Ovary (tissue), 10 donors: ENCODE data around the gene ZBTB33. TPM values are rescaled to one million over a fixed set of nuclear protein-coding genes. Genes with fewer than 3 reads are reported as not detected.

ENCODE experiments used
- DNase-seq, 5 donors: peaks; one replicate each; pipeline ENCODE4 v3.0.0-alpha.2; 2019 to 2020
- H3K27ac ChIP-seq, 2 donors: fragments of 200-600 bp; one replicate each; pipeline versions ENCODE4 v1.5.1 to v1.8.0; 2019 to 2022
- H3K27me3 ChIP-seq: fragments of 200-600 bp; one replicate; pipeline ENCODE4 v1.8.0; 2022
- H3K36me3 ChIP-seq: fragments of 200-600 bp; sonication (generic); one replicate; pipeline ENCODE4 v1.5.1; 2019
- H3K4me1 ChIP-seq: one replicate; pipeline ENCODE4 v1.8.1; 2013; ENCODE audit warnings: mild to moderate bottlenecking, moderate library complexity; ENCODE audit not compliant: insufficient read depth
- H3K4me3 ChIP-seq: fragments of 200-600 bp; sonication (generic); one replicate; pipeline ENCODE4 v1.5.1; 2017
- H3K9me3 ChIP-seq, 2 donors: fragments of 200-600 bp in 1 of 2; sonication (generic) in 1 of 2; one replicate each; pipeline versions ENCODE4 v1.5.1 to v1.8.1; 2013 to 2019; ENCODE audit warnings: mild to moderate bottlenecking in 1 of 2, moderate library complexity in 1 of 2
- CTCF ChIP-seq, 3 donors: fragments of 450-650 bp in 2 of 3; fragments of 200-600 bp in 1 of 3; IDR thresholded peaks; one replicate each; pipeline versions ENCODE4 v1.5.1 to v1.8.0; 2016 to 2022; ENCODE audit warnings: antibody characterized with exemption in 3 of 3, mild to moderate bottlenecking in 1 of 3
- EP300 ChIP-seq: sonication (generic); formaldehyde crosslinking; IDR thresholded peaks from one replicate; pipeline ENCODE4 v1.6.1; 2017; ENCODE audit warnings: antibody characterized with exemption
- POLR2A ChIP-seq: fragments of 450-650 bp; IDR thresholded peaks from one replicate; pipeline ENCODE4 v1.6.1; 2017; ENCODE audit warnings: antibody characterized with exemption, mild to moderate bottlenecking, moderate library complexity
- WGBS, 3 donors: extraction: QIAGEN DNeasy Blood & Tissue Kit in 1 of 3; methylation state at CpG; one replicate each; pipeline versions ENCODE4 v1.1.5 to v1.1.7; 2013 to 2017; 5-methylcytosine and 5-hydroxymethylcytosine counted together
- intact Hi-C, 4 donors: fragments of 100-400 bp; cut with DNase I; formaldehyde crosslinking; loops; one replicate each; pipeline versions ENCODE4 v1.11.0 to v1.15.1; 2022 to 2023
- long read RNA-seq, 3 donors: library from polyadenylated mRNA in 2 of 3; unstranded in 2 of 3; transcript quantifications; one replicate each; pipeline ENCODE4 v2.0.0 and lab custom pipeline, GENCODE V29; 2021 to 2026
- polyA plus RNA-seq, 2 donors: library from polyadenylated mRNA; stranded (reverse); fragments of 200-250 nt in 1 of 2; fragments of 350-450 nt in 1 of 2; fragmentation: Illumina TruSeq in 1 of 2; extraction: RNeasy Lipid Tissue Mini Kit (QIAGEN cat#74804) in 1 of 2; gene quantifications; one replicate each; pipeline ENCODE4 v1.2.3, GENCODE V29; 2013 to 2014
- total RNA-seq, 7 donors: library from RNA; depleted of rRNA in 2 of 7; stranded (reverse); fragments of >200 nt in 2 of 7; fragmentation: NEBNext Ultra II Directional in 3 of 7; extraction: Animal tissue kit (Norgen Biotek cat#: 25700) in 3 of 7; gene quantifications; one replicate each; pipeline versions ENCODE4 v1.1.0 to v1.2.4, GENCODE V29; 2016 to 2023
- donor health status: DM: no; HTN: no; CAD: no; lungs with moderate emphysema.
- donor health status: DM: no; HTN: no; CAD: no.
- donor health status: Bipolar disorder and iron deficiency.
- donor health status: DM: yes; HTN: yes; CAD: no.
- donor health status: DM: no; HTN: no; CAD: no.
- donor health status: DM: yes; HTN: yes; CAD: no.

Gene ZBTB33
- total RNA-seq: 10 to 100 TPM; 14.2 to 20.0 (median 15.1) TPM
- 10 to 100 TPM in 1 of 2 donors, 1 to 10 TPM in 1; 6.6 to 10.7 TPM for polyA plus RNA-seq
- long read RNA-seq, donor 1, full-length matches to known transcripts: 1 of 1 reads
- long read RNA-seq, donor 1, partial matches to known transcripts: 0 of 1 reads
- long read RNA-seq, donor 1, other reads (novel, unspliced or antisense): 0 of 1 reads
- long read RNA-seq, donor 2, full-length matches to known transcripts: 23 of 23 reads
- long read RNA-seq, donor 2, partial matches to known transcripts: 0 of 23 reads
- long read RNA-seq, donor 2, other reads (novel, unspliced or antisense): 0 of 23 reads
- long read RNA-seq, donor 3, full-length matches to known transcripts: 23 of 26 reads
- long read RNA-seq, donor 3, partial matches to known transcripts: 0 of 26 reads
- long read RNA-seq, donor 3, other reads (novel, unspliced or antisense): 3 of 26 reads

- TF ChIP-seq POLR2A (peak; percentile 66), EP300 (no peak), CTCF (IDR thresholded peaks at IDR 0.05) (peak; percentile 43 to 82 (median 81))
- peaks cover 3% of the 10 kb centered on the region for H3K27me3 ChIP-seq
- peak; percentile 88 to 92 (median 91) for DNase-seq
- H3K27ac ChIP-seq: peak within 1 kb of the TSS; percentile 81 to 90
- intact Hi-C loops: no loop called here
- H3K36me3 ChIP-seq: no peaks in the 10 kb centered on the region
- no peaks in the 10 kb centered on the region for H3K9me3 ChIP-seq
- no peaks in the 10 kb centered on the region for H3K4me1 ChIP-seq
- 25 to 40% (median 33%) methylated on average over 75 of the region's 75 CpGs for WGBS, 3 donors
- H3K4me3 ChIP-seq: peak within 1 kb of the TSS; percentile 69
Measured at GRCh38 chrX:120250522-120251271, at the start of gene ZBTB33. ZBTB33 (plus strand) TSS chrX:120250812; CDS start chrX:120253416, 2,604 bp downstream.

- intact Hi-C loops: no loop called here
- H3K9me3 ChIP-seq: no peaks in the 10 kb centered on the region
- TF ChIP-seq POLR2A (no peak), EP300 (no peak), CTCF (IDR thresholded peaks at IDR 0.05) (no peak)
- WGBS, 3 donors: 73 to 83% (median 78%) methylated on average over 11 of the region's 11 CpGs
- no peaks in the 10 kb centered on the region for H3K36me3 ChIP-seq
- no peaks in the 10 kb centered on the region for H3K27me3 ChIP-seq
- DNase-seq: no peak
- no peaks in the 10 kb centered on the region for H3K4me1 ChIP-seq
- H3K27ac ChIP-seq: no peak overlapping the region
- no peak overlapping the region for H3K4me3 ChIP-seq
Measured at GRCh38 chrX:120200851-120201250, 49.8 kb upstream of the ZBTB33 start.

- intact Hi-C loops: no loop called here
- 52 to 61% (median 54%) methylated on average over 12 of the region's 12 CpGs for WGBS, 3 donors
- no peaks in the 10 kb centered on the region for H3K9me3 ChIP-seq
- TF ChIP-seq POLR2A: no peak
- no peak for TF ChIP-seq CTCF (IDR thresholded peaks at IDR 0.05)
- no peak for TF ChIP-seq EP300
- no peaks in the 10 kb centered on the region for H3K27me3 ChIP-seq
- no peak for DNase-seq
- no peak overlapping the region for H3K27ac ChIP-seq
- no peaks in the 10 kb centered on the region for H3K36me3 ChIP-seq
- H3K4me1 ChIP-seq: peaks cover 1% of the 10 kb centered on the region
- no peak overlapping the region for H3K4me3 ChIP-seq
Measured at GRCh38 chrX:120205816-120206753, 44.5 kb upstream of the ZBTB33 start.
